ENCODE data around the gene TIPRL.

DNA sequence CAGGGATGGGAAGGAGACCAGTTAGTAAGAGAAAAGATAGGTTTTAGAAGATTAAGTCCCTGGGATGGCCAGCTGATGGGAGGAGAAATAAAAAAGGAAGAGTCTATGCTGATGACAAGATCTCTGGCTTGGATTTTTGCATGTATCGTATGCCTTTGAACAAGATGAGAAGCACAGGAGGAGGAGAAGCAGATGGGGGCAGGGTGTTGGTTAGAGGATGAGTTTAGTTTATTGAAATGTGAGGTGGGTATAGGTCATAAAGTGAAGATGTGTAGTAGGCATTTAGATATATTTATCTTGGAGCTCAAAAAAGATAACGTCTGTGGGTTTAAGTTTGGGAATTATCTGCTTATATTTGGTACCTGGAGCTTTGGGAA is 1.4 kb downstream of the TIPRL start:
- TF ChIP-seq, protein P1, sequence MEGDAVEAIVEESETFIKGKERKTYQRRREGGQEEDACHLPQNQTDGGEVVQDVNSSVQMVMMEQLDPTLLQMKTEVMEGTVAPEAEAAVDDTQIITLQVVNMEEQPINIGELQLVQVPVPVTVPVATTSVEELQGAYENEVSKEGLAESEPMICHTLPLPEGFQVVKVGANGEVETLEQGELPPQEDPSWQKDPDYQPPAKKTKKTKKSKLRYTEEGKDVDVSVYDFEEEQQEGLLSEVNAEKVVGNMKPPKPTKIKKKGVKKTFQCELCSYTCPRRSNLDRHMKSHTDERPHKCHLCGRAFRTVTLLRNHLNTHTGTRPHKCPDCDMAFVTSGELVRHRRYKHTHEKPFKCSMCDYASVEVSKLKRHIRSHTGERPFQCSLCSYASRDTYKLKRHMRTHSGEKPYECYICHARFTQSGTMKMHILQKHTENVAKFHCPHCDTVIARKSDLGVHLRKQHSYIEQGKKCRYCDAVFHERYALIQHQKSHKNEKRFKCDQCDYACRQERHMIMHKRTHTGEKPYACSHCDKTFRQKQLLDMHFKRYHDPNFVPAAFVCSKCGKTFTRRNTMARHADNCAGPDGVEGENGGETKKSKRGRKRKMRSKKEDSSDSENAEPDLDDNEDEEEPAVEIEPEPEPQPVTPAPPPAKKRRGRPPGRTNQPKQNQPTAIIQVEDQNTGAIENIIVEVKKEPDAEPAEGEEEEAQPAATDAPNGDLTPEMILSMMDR (IDR thresholded peaks at IDR 0.05): no peak
- TF ChIP-seq POLR2A (IDR thresholded peaks at IDR 0.05): no peak
